CD14-positive monocyte (primary cell): ENCODE measurements around the gene TTC23. TPM values are rescaled to one million over a fixed set of nuclear protein-coding genes. Genes with fewer than 3 reads are reported as not detected.

Experiments used
- DNase-seq, 3 donors: peaks; one replicate each; pipeline ENCODE4 v3.0.0-alpha.2; 2011 to 2022
- H2AFZ ChIP-seq: 2 replicates; pipeline ENCODE4 v1.6.0; 2012; ENCODE audit warnings: mild to moderate bottlenecking, low read depth, low read length, inconsistent platforms; ENCODE audit not compliant: insufficient read depth, poor library complexity, severe bottlenecking
- H3K27ac ChIP-seq, 2 donors: 1 replicate in 1 of 2; 2 replicates in 1 of 2; pipeline ENCODE4 v1.5.1; 2012 to 2013; ENCODE audit warnings: low read length in 2 of 2, control low read depth in 1 of 2, inconsistent platforms in 1 of 2, low read depth in 1 of 2, mild to moderate bottlenecking in 1 of 2
- H3K27me3 ChIP-seq, 2 donors: one replicate each; pipeline versions ENCODE4 v1.6.0 to v1.6.1; 2011 to 2013; ENCODE audit warnings: low read length in 2 of 2; ENCODE audit not compliant: control insufficient read depth in 2 of 2, insufficient read depth in 2 of 2
- H3K36me3 ChIP-seq, 2 donors: replicated peaks in 1 of 2; 1 replicate in 1 of 2; 2 replicates in 1 of 2; pipeline versions ENCODE4 v1.5.1 to v1.6.1; 2012 to 2013; ENCODE audit warnings: low read length in 2 of 2, control low read depth in 1 of 2, inconsistent platforms in 1 of 2, mild to moderate bottlenecking in 1 of 2; ENCODE audit not compliant: insufficient read depth in 2 of 2, control insufficient read depth in 1 of 2
- H3K4me1 ChIP-seq, 2 donors: 1 replicate in 1 of 2; 2 replicates in 1 of 2; pipeline versions ENCODE4 v1.5.1 to v1.6.1; 2012 to 2013; ENCODE audit warnings: low read length in 2 of 2, control low read depth in 1 of 2, inconsistent platforms in 1 of 2, mild to moderate bottlenecking in 1 of 2, moderate library complexity in 1 of 2; ENCODE audit not compliant: insufficient read depth in 2 of 2, control insufficient read depth in 1 of 2
- H3K4me2 ChIP-seq: replicated peaks from 2 replicates; pipeline ENCODE3; 2012; ENCODE audit warnings: low read length, moderate library complexity, mild to moderate bottlenecking; ENCODE audit not compliant: poor library complexity, severe bottlenecking; ENCODE audit errors: extremely low read depth
- H3K4me3 ChIP-seq, 3 experiments: fragments of 200-600 bp in 1 of 3; sonication (generic) in 1 of 3; replicated peaks in 1 of 3; 1 replicate in 2 of 3; 2 replicates in 1 of 3; pipeline ENCODE4 v1.5.1; 2011 to 2013; ENCODE audit warnings: low read length in 3 of 3, mild to moderate bottlenecking in 3 of 3, control low read depth in 2 of 3, low read depth in 2 of 3, inconsistent platforms in 1 of 3, moderate library complexity in 1 of 3
- H3K79me2 ChIP-seq: 2 replicates; pipeline ENCODE4 v1.6.0; 2012; ENCODE audit warnings: mild to moderate bottlenecking, control low read depth, inconsistent platforms, low read length, moderate library complexity; ENCODE audit not compliant: insufficient read depth
- H3K9ac ChIP-seq: 2 replicates; pipeline ENCODE4 v1.6.0; 2017; ENCODE audit warnings: low read length, mild to moderate bottlenecking; ENCODE audit not compliant: insufficient read depth, poor library complexity, severe bottlenecking
- H3K9me3 ChIP-seq, 2 donors: replicated peaks in 1 of 2; 1 replicate in 1 of 2; 2 replicates in 1 of 2; pipeline versions ENCODE4 v1.5.1 to v1.6.1; 2012 to 2013; ENCODE audit warnings: low read length in 2 of 2, control low read depth in 1 of 2; ENCODE audit not compliant: control insufficient read depth in 1 of 2, insufficient read depth in 1 of 2
- H4K20me1 ChIP-seq: 2 replicates; pipeline ENCODE4 v1.6.0; 2012; ENCODE audit warnings: mild to moderate bottlenecking, low read length, control low read depth, moderate library complexity; ENCODE audit not compliant: insufficient read depth
- H3K27ac Mint-ChIP-seq, 7 donors: one replicate each; pipeline ENCODE4 v1.8.0; 2020; ENCODE audit warnings: mild to moderate bottlenecking in 7 of 7, mixed read lengths in 7 of 7, moderate library complexity in 6 of 7, inconsistent platforms in 2 of 7
- H3K27me3 Mint-ChIP-seq, 3 donors: one replicate each; pipeline ENCODE4 v1.8.0; 2021 to 2022; ENCODE audit warnings: low read depth in 3 of 3, mild to moderate bottlenecking in 3 of 3, mixed read lengths in 3 of 3, moderate library complexity in 3 of 3, inconsistent platforms in 1 of 3
- H3K36me3 Mint-ChIP-seq, 2 donors: one replicate each; pipeline ENCODE4 v1.8.0; 2020; ENCODE audit warnings: mixed read lengths in 2 of 2, inconsistent platforms in 1 of 2, mild to moderate bottlenecking in 1 of 2
- H3K4me1 Mint-ChIP-seq: one replicate; pipeline ENCODE4 v1.8.0; 2020; ENCODE audit warnings: mild to moderate bottlenecking, mixed read lengths
- H3K4me3 Mint-ChIP-seq, 2 donors: one replicate each; pipeline ENCODE4 v1.8.0; 2020; ENCODE audit warnings: mild to moderate bottlenecking in 2 of 2, mixed read lengths in 2 of 2, moderate library complexity in 1 of 2
- H3K9me3 Mint-ChIP-seq, 7 donors: one replicate each; pipeline ENCODE4 v1.8.0; 2020 to 2022; ENCODE audit warnings: mixed read lengths in 7 of 7, mild to moderate bottlenecking in 6 of 7, moderate library complexity in 6 of 7, inconsistent platforms in 2 of 7
- CTCF ChIP-seq: fragments of 200-600 bp; IDR thresholded peaks from one replicate; pipeline ENCODE4 v1.8.0; 2022; ENCODE audit warnings: antibody characterized with exemption, mild to moderate bottlenecking
- WGBS: methylation state at CpG from one replicate; pipeline ENCODE4 v1.1.5; 2013; ENCODE audit warnings: missing lambda C conversion rate; ENCODE audit not compliant: insufficient coverage; 5-methylcytosine and 5-hydroxymethylcytosine counted together
- intact Hi-C, 2 donors: fragments of 100-400 bp; cut with micrococcal nuclease; formaldehyde crosslinking; loops; one replicate each; pipeline versions ENCODE4 v1.15.0 to v1.15.1; 2023
- polyA plus RNA-seq, 3 donors: library from polyadenylated mRNA; depleted of rRNA in 1 of 3; unstranded in 2 of 3; stranded (reverse) in 1 of 3; fragments of 300-500 nt in 2 of 3; fragments of >200 nt in 1 of 3; fragmentation: Illumina TruSeq in 2 of 3; gene quantifications; 1 replicate in 2 of 3; 2 replicates in 1 of 3; pipeline ENCODE4 v1.2.3, GENCODE V29; 2012 to 2021

The TTC23 gene
- polyA plus RNA-seq, 3 donors, result 0.51 to 0.55 TPM; not detected in 1

GRCh38 chr15:99118258-99118632 is 131.1 kb downstream of the TTC23 start:
- H4K20me1 ChIP-seq, result no peaks in the 10 kb centered on the region
- WGBS, result 98% methylated on average over 4 of the region's 7 CpGs
- Mint-ChIP-seq H3K36me3 (no peaks in the 10 kb centered on the region), H3K27me3 (peaks cover 1 to 6% (median 6%) of the 10 kb centered on the region in 3 donors), H3K9me3 (peaks cover 0 to 2% (median 0%) of the 10 kb centered on the region in 7 donors), H3K4me3 (no peak overlapping the region), H3K27ac (no peak overlapping the region), H3K4me1 (no peaks in the 10 kb centered on the region)
- no peaks in the 10 kb centered on the region for H3K36me3 ChIP-seq
- no peaks in the 10 kb centered on the region for H3K79me2 ChIP-seq
- no peaks in the 10 kb centered on the region for H3K9me3 ChIP-seq
- H3K9ac ChIP-seq, result no peak overlapping the region
- H3K4me2 ChIP-seq, result no peak overlapping the region
- no peak overlapping the region for H2AFZ ChIP-seq
- peaks cover under 1% of the 10 kb centered on the region in 2 donors for H3K4me1 ChIP-seq
- intact Hi-C loops, result no loop called here
- no peak for DNase-seq
- H3K27ac ChIP-seq, result no peak overlapping the region
- TF ChIP-seq CTCF, result no peak
- H3K4me3 ChIP-seq, result no peak overlapping the region
- H3K27me3 ChIP-seq, result no peaks in the 10 kb centered on the region

GRCh38 chr15:99117563-99118257 is 131.7 kb downstream of the TTC23 start:
- no peak for DNase-seq
- H3K9me3 ChIP-seq, result no peaks in the 10 kb centered on the region
- peaks cover 1 to 6% (median 2%) of the 10 kb centered on the region in 3 donors for H3K27me3 Mint-ChIP-seq
- no peak overlapping the region for H3K9ac ChIP-seq
- intact Hi-C loops, result no loop called here
- TF ChIP-seq CTCF, result no peak
- no peak overlapping the region for H3K27ac Mint-ChIP-seq
- no peak overlapping the region for H2AFZ ChIP-seq
- no peaks in the 10 kb centered on the region for H3K36me3 Mint-ChIP-seq
- H3K9me3 Mint-ChIP-seq, result peaks cover 0 to 3% (median 0%) of the 10 kb centered on the region in 7 donors
- no peak overlapping the region for H3K4me3 Mint-ChIP-seq
- no peak overlapping the region for H3K4me2 ChIP-seq
- no peaks in the 10 kb centered on the region for H3K4me1 Mint-ChIP-seq
- no peaks in the 10 kb centered on the region for H3K4me1 ChIP-seq
- H4K20me1 ChIP-seq, result no peaks in the 10 kb centered on the region
- WGBS, result 97% methylated on average over 19 of the region's 20 CpGs
- H3K27ac ChIP-seq, result no peak overlapping the region
- no peaks in the 10 kb centered on the region for H3K36me3 ChIP-seq
- H3K79me2 ChIP-seq, result no peaks in the 10 kb centered on the region
- no peaks in the 10 kb centered on the region for H3K27me3 ChIP-seq
- H3K4me3 ChIP-seq, result no peak overlapping the region
